H1 (cell line): ENCODE data around the gene MED16. TPM values are rescaled to one million over a fixed set of nuclear protein-coding genes. Genes with fewer than 3 reads are reported as not detected.

Source experiments
- CTCF ChIA-PET: fragments of 300-600 bp; sonication (Branson Sonifier 250); formaldehyde crosslinking; loops from one replicate; lab custom pipeline; 2021; ENCODE audit not compliant: partially characterized antibody; lab: Charles Lee
- POLR2A ChIA-PET: fragments of 300-600 bp; sonication (Branson Sonifier 250); formaldehyde crosslinking; loops from one replicate; lab custom pipeline; 2021; ENCODE audit warnings: inconsistent platforms; ENCODE audit not compliant: partially characterized antibody; lab: Charles Lee
- DNase-seq, 2 experiments: peaks; one replicate each; pipeline versions ENCODE4 v3.0.0 to v3.0.0-alpha.2; 2010 to 2022; ENCODE audit warnings: low spot score in 2 of 2, low read depth in 1 of 2, mixed read lengths in 1 of 2
- FAIRE-seq: peaks from 2 replicates; lab custom pipeline; 2011; peaks lifted over from hg19 to GRCh38; lab: Jason Lieb, UNC
- H2AFZ ChIP-seq: 2 replicates; pipeline ENCODE4 v1.8.1; 2012; ENCODE audit warnings: low read length, inconsistent platforms
- H2AK5ac ChIP-seq: 2 replicates; pipeline ENCODE4 v1.6.1; 2013; ENCODE audit warnings: low read depth, low read length
- H2BK120ac ChIP-seq: replicated peaks from 2 replicates; pipeline ENCODE3; 2013; ENCODE audit warnings: low read depth, low read length, inconsistent platforms
- H2BK12ac ChIP-seq: 2 replicates; pipeline ENCODE4 v1.6.1; 2013; ENCODE audit warnings: low read depth, low read length
- H2BK15ac ChIP-seq: 2 replicates; pipeline ENCODE4 v1.6.1; 2013; ENCODE audit warnings: low read length
- H2BK20ac ChIP-seq: 2 replicates; pipeline ENCODE4 v1.6.1; 2013; ENCODE audit warnings: low read length
- H2BK5ac ChIP-seq: 2 replicates; pipeline ENCODE4 v1.6.1; 2013; ENCODE audit warnings: low read depth, low read length
- H3K14ac ChIP-seq: 2 replicates; pipeline ENCODE4 v1.6.1; 2013; ENCODE audit warnings: inconsistent platforms; ENCODE audit not compliant: insufficient read length
- H3K18ac ChIP-seq: 2 replicates; pipeline ENCODE4 v1.6.1; 2013; ENCODE audit warnings: low read length; ENCODE audit errors: extremely low read depth
- H3K23ac ChIP-seq: 2 replicates; pipeline ENCODE4 v1.6.1; 2013; ENCODE audit warnings: inconsistent platforms; ENCODE audit not compliant: insufficient read length
- H3K23me2 ChIP-seq: 2 replicates; pipeline ENCODE4 v1.6.1; 2013; ENCODE audit warnings: low read depth, low read length
- H3K27ac ChIP-seq: 2 replicates; pipeline ENCODE4 v1.6.1; 2011; ENCODE audit warnings: low read depth, low read length, inconsistent platforms
- H3K27me3 ChIP-seq, 4 experiments: replicated peaks in 1 of 4; 1 replicate in 1 of 4; 2 replicates in 3 of 4; pipeline versions ENCODE4 v1.6.1 to v1.8.1; 2011 to 2013; ENCODE audit warnings: low read length in 3 of 4, mild to moderate bottlenecking in 3 of 4, inconsistent platforms in 2 of 4, mixed read lengths in 2 of 4, moderate library complexity in 1 of 4; ENCODE audit not compliant: control insufficient read depth in 3 of 4, insufficient read depth in 3 of 4; ENCODE audit errors: extremely low read depth in 1 of 4
- H3K36me3 ChIP-seq, 4 experiments: 2 replicates each; pipeline versions ENCODE4 v1.6.1 to v1.8.1; 2011 to 2013; ENCODE audit warnings: mild to moderate bottlenecking in 4 of 4, low read length in 3 of 4, moderate library complexity in 2 of 4, control low read depth in 1 of 4, inconsistent platforms in 1 of 4; ENCODE audit not compliant: insufficient read depth in 4 of 4, control insufficient read depth in 2 of 4
- H3K4ac ChIP-seq: replicated peaks from 2 replicates; pipeline ENCODE3; 2013; ENCODE audit warnings: low read length, low read depth, mixed read lengths, inconsistent platforms; ENCODE audit not compliant: insufficient read length
- H3K4me1 ChIP-seq, 4 experiments: replicated peaks in 1 of 4; 1 replicate in 1 of 4; 2 replicates in 3 of 4; pipeline versions ENCODE4 v1.6.1 to v1.8.1; 2011 to 2013; ENCODE audit warnings: low read length in 3 of 4, inconsistent platforms in 2 of 4, mixed read lengths in 1 of 4; ENCODE audit not compliant: insufficient read depth in 4 of 4, control insufficient read depth in 3 of 4
- H3K4me2 ChIP-seq, 2 experiments: 2 replicates each; pipeline versions ENCODE4 v1.6.1 to v1.8.1; 2011 to 2013; ENCODE audit warnings: low read depth in 2 of 2, low read length in 2 of 2, control low read depth in 1 of 2, inconsistent platforms in 1 of 2, mild to moderate bottlenecking in 1 of 2; ENCODE audit not compliant: insufficient read depth in 1 of 2
- H3K4me3 ChIP-seq, 4 experiments: fragments of 200-600, 300-600 bp in 1 of 4; sonication (generic), shearing (Covaris generic), sonication (Bioruptor Twin) in 1 of 4; 2 replicates each; pipeline versions ENCODE4 v1.5.1 to v1.8.1; 2011 to 2016; ENCODE audit warnings: low read length in 4 of 4, low read depth in 3 of 4, control low read depth in 2 of 4, inconsistent platforms in 2 of 4, mild to moderate bottlenecking in 2 of 4, mixed read lengths in 1 of 4, moderate library complexity in 1 of 4; ENCODE audit not compliant: insufficient read depth in 2 of 4; ENCODE audit errors: extremely low read depth in 1 of 4
- H3K56ac ChIP-seq: replicated peaks from 2 replicates; pipeline ENCODE3; 2013; ENCODE audit warnings: low read depth, mild to moderate bottlenecking, mixed read lengths, low read length, inconsistent platforms; ENCODE audit not compliant: insufficient read length
- H3K79me1 ChIP-seq: 2 replicates; pipeline ENCODE4 v1.6.1; 2013; ENCODE audit warnings: low read depth, low read length, control low read depth
- H3K79me2 ChIP-seq, 2 experiments: 2 replicates each; pipeline versions ENCODE4 v1.6.1 to v1.8.1; 2012 to 2013; ENCODE audit warnings: low read length in 2 of 2, mild to moderate bottlenecking in 2 of 2, inconsistent platforms in 1 of 2; ENCODE audit not compliant: insufficient read depth in 2 of 2, control insufficient read depth in 1 of 2
- H3K9ac ChIP-seq, 4 experiments: replicated peaks in 1 of 4; 1 replicate in 1 of 4; 2 replicates in 3 of 4; pipeline versions ENCODE4 v1.6.1 to v1.8.1; 2011 to 2013; ENCODE audit warnings: low read depth in 3 of 4, low read length in 3 of 4, control low read depth in 2 of 4, mild to moderate bottlenecking in 2 of 4, moderate library complexity in 2 of 4, inconsistent platforms in 1 of 4; ENCODE audit errors: extremely low read depth in 1 of 4
- H3K9me3 ChIP-seq, 2 experiments: 2 replicates each; pipeline versions ENCODE4 v1.6.1 to v1.8.1; 2012 to 2013; ENCODE audit warnings: mild to moderate bottlenecking in 2 of 2, moderate library complexity in 2 of 2, control low read depth in 1 of 2, inconsistent platforms in 1 of 2, low read depth in 1 of 2, low read length in 1 of 2, mixed read lengths in 1 of 2; ENCODE audit not compliant: insufficient read depth in 2 of 2
- H4K20me1 ChIP-seq, 2 experiments: replicated peaks in 1 of 2; 2 replicates each; pipeline versions ENCODE3 to v1.8.1; 2011 to 2013; ENCODE audit warnings: inconsistent platforms in 2 of 2, low read length in 2 of 2, mild to moderate bottlenecking in 1 of 2; ENCODE audit not compliant: insufficient read depth in 2 of 2, control insufficient read depth in 1 of 2
- H4K5ac ChIP-seq: 2 replicates; pipeline ENCODE4 v1.6.1; 2013; ENCODE audit warnings: low read length, low read depth, mixed read lengths, inconsistent platforms; ENCODE audit not compliant: insufficient read length
- H4K8ac ChIP-seq: 2 replicates; pipeline ENCODE4 v1.8.0; 2013; ENCODE audit warnings: mild to moderate bottlenecking, moderate library complexity, low read length, inconsistent platforms; ENCODE audit not compliant: insufficient read depth; ENCODE audit errors: extremely low read depth
- H4K91ac ChIP-seq: replicated peaks from 2 replicates; pipeline ENCODE3; 2013; ENCODE audit warnings: low read length, mixed read lengths, inconsistent platforms; ENCODE audit not compliant: insufficient read length
- CHD2 ChIP-seq: IDR thresholded peaks from 2 replicates; pipeline ENCODE4 v1.6.1; 2012; ENCODE audit warnings: low read length, improper control_type of control experiment
- CTCF ChIP-seq, 3 experiments: IDR thresholded peaks; 1 replicate in 2 of 3; 2 replicates in 1 of 3; pipeline versions ENCODE4 v1.5.1 to v1.6.1; 2011; ENCODE audit warnings: low read length in 3 of 3, mild to moderate bottlenecking in 3 of 3, inconsistent platforms in 2 of 3, low read depth in 1 of 3, moderate library complexity in 1 of 3; ENCODE audit not compliant: insufficient read depth in 1 of 3; ENCODE audit errors: control extremely low read depth in 1 of 3
- EGR1 ChIP-seq: IDR thresholded peaks from 2 replicates; pipeline ENCODE4 v1.6.1; 2011; ENCODE audit warnings: low read depth, low read length, borderline replicate concordance
- EZH2 ChIP-seq: fragments of 200-600 bp; sonication (generic); IDR thresholded peaks from 2 replicates; pipeline ENCODE4 v1.7.1; 2012; ENCODE audit warnings: low read depth, mild to moderate bottlenecking, moderate library complexity, low read length, inconsistent platforms; ENCODE audit not compliant: severe bottlenecking
- MAFK ChIP-seq: IDR thresholded peaks from 2 replicates; pipeline ENCODE4 v1.6.1; 2012; ENCODE audit warnings: low read depth, mild to moderate bottlenecking, improper control_type of control experiment, low read length
- POLR2AphosphoS5 ChIP-seq: IDR thresholded peaks from 2 replicates; pipeline ENCODE4 v1.6.1; 2011; ENCODE audit warnings: low read depth, low read length
- SAP30 ChIP-seq: fragments of 300-600 bp; sonication (generic); IDR thresholded peaks from 2 replicates; pipeline ENCODE4 v1.7.1; 2012; ENCODE audit warnings: low read length, moderate library complexity, mild to moderate bottlenecking, inconsistent platforms; ENCODE audit not compliant: insufficient read depth, insufficient replicate concordance
- SP2 ChIP-seq: IDR thresholded peaks from 2 replicates; pipeline ENCODE4 v1.6.1; 2012; ENCODE audit warnings: mild to moderate bottlenecking, low read length, inconsistent platforms
- SP4 ChIP-seq: IDR thresholded peaks from 2 replicates; pipeline ENCODE4 v1.6.1; 2012; ENCODE audit warnings: low read length, inconsistent platforms
- TAF1 ChIP-seq: IDR thresholded peaks from 2 replicates; pipeline ENCODE4 v1.6.1; 2011; ENCODE audit warnings: mild to moderate bottlenecking, low read depth, low read length
- TEAD4 ChIP-seq: IDR thresholded peaks from 2 replicates; pipeline ENCODE4 v1.6.1; 2012; ENCODE audit warnings: low read depth, low read length, inconsistent platforms, mixed read lengths
- ZNF274 ChIP-seq: IDR thresholded peaks from 2 replicates; pipeline ENCODE4 v1.7.0; 2012; ENCODE audit warnings: low read length, borderline replicate concordance; ENCODE audit errors: extremely low read depth
- WGBS, 2 experiments: shearing (Covaris generic) in 1 of 2; methylation state at CpG; one replicate each; pipeline versions ENCODE4 v1.1.6 to v1.1.7; 2013 to 2015; ENCODE audit warnings: low lambda C conversion rate in 2 of 2, mixed read lengths in 2 of 2, inconsistent platforms in 1 of 2, low coverage in 1 of 2, missing lambda C conversion rate in 1 of 2; ENCODE audit not compliant: insufficient replicate concordance in 2 of 2, insufficient coverage in 1 of 2, insufficient read length in 1 of 2; ENCODE audit errors: extremely low coverage in 1 of 2, missing lambda C conversion rate in 1 of 2; 5-methylcytosine and 5-hydroxymethylcytosine counted together
- polyA plus RNA-seq, 7 experiments: library from polyadenylated mRNA; depleted of rRNA in 3 of 7; stranded (reverse) in 5 of 7; unstranded in 2 of 7; fragments of >200 nt in 5 of 7; fragments of 200-250 nt in 2 of 7; gene quantifications; 1 replicate in 5 of 7; 2 replicates in 1 of 7; 4 replicates in 1 of 7; pipeline versions ENCODE4 v1.2.1 to v1.2.3, GENCODE V29; 2011 to 2013; ENCODE audit warnings: missing spikeins in 2 of 7, mixed read lengths in 2 of 7
- total RNA-seq: library from RNA; stranded (reverse); fragmentation: NEBNext Ultra II Directional; extraction: Animal tissue kit (Norgen Biotek cat#: 25700); gene quantifications from 2 replicates; pipeline ENCODE4 v1.2.1, GENCODE V29; 2021

The MED16 gene
- total and polyA plus RNA-seq, 2 of the 8 experiments (the other 6 are each of a cell fraction or from before 2014, with no cell fraction given): 51.0 to 67.2 TPM

GRCh38 chr19:900043-900301 is 7.0 kb upstream of the MED16 start:
- CTCF ChIA-PET: interaction anchor here (1.1 kb wide), 1 partner anchor 24 kb away, joined by 3 read pairs; no protein-coding TSS in a partner anchor
- FAIRE-seq: no peak
- no peak for TF ChIP-seq TAF1
- TF ChIP-seq CHD2: no peak
- TF ChIP-seq SAP30: no peak
- no peak for TF ChIP-seq MAFK
- no peak for TF ChIP-seq ZNF274
- no peak for TF ChIP-seq EGR1
- no peak for TF ChIP-seq CTCF (IDR thresholded peaks at IDR 0.05; ENCODE audit: control extremely low read depth in 1 of 3, insufficient read depth in 1 of 3, low read depth in 1 of 3, low read length in 3 of 3)
- no peak for TF ChIP-seq POLR2AphosphoS5
- TF ChIP-seq TEAD4: no peak
- TF ChIP-seq SP2: no peak
- no peak for TF ChIP-seq SP4
- TF ChIP-seq EZH2: no peak

More at GRCh38 chr19:900043-900301, 7.0 kb upstream of the MED16 start:
- H4K91ac ChIP-seq: no peak overlapping the region
- no peak overlapping the region for H3K18ac ChIP-seq
- no peak overlapping the region for H3K4me3 ChIP-seq
- peaks cover 0 to 11% (median 5%) of the 10 kb centered on the region in 4 experiments; a peak in 5 of 7 replicates for H3K4me1 ChIP-seq
- no peak overlapping the region for H4K5ac ChIP-seq
- no peak overlapping the region for H2AFZ ChIP-seq
- peaks cover 0 to 9% of the 10 kb centered on the region in 2 experiments; a peak in 2 of 4 replicates for H3K79me2 ChIP-seq
- no peak overlapping the region for H3K4me2 ChIP-seq
- peak overlapping the region; percentile 24; the same call in 1 of the 2 replicates for H2AK5ac ChIP-seq
- no peak overlapping the region for H3K23ac ChIP-seq
- no peak overlapping the region for H3K4ac ChIP-seq
- H2BK15ac ChIP-seq: no peak overlapping the region; the same call in 1 of the 2 replicates
- no peaks in the 10 kb centered on the region for H3K27me3 ChIP-seq
- no peaks in the 10 kb centered on the region for H3K9me3 ChIP-seq
- peaks cover 13 to 27% of the 10 kb centered on the region in 2 experiments for H4K20me1 ChIP-seq
- H3K79me1 ChIP-seq: no peaks in the 10 kb centered on the region; the same call in 1 of the 2 replicates
- POLR2A ChIA-PET: no interaction called here
- no peak for DNase-seq
- WGBS, 2 experiments: 92% methylated on average over 15 of the region's 15 CpGs; no CpG with 5 or more reads in 1 of the 2 experiments
- H3K23me2 ChIP-seq: peaks cover 3% of the 10 kb centered on the region; the same call in 1 of the 2 replicates
- H2BK20ac ChIP-seq: no peak overlapping the region
- H2BK5ac ChIP-seq: peak overlapping the region; percentile 52; the same call in 1 of the 2 replicates
- no peak overlapping the region for H3K27ac ChIP-seq
- H2BK120ac ChIP-seq: no peak overlapping the region
- H4K8ac ChIP-seq: peak overlapping the region; percentile 35; the same call in 1 of the 2 replicates
- 0 out of 2 replicates have a peak overlapping the region, but pooled peaks have one; percentile 39 for H2BK12ac ChIP-seq
- peaks cover 0 to 13% (median 2%) of the 10 kb centered on the region in 4 experiments; a peak in 2 of 8 replicates for H3K36me3 ChIP-seq
- no peak overlapping the region for H3K14ac ChIP-seq
- no peak overlapping the region for H3K9ac ChIP-seq
- H3K56ac ChIP-seq: no peak overlapping the region
